IPS DF 4.7 (cell line): Measurements from ENCODE around the gene CDR2.
"Not testable (repeated sequence)": the region's sequence is repeated elsewhere in the genome, so short reads cannot be mapped to it uniquely, and the experiment has no call there.

Experiments used
- DNase-seq: peaks from one replicate; pipeline ENCODE4 v3.0.0-alpha.2; 2013; ENCODE audit warnings: low spot score; ENCODE audit errors: extremely low read depth

CDR2 gene

DNA sequence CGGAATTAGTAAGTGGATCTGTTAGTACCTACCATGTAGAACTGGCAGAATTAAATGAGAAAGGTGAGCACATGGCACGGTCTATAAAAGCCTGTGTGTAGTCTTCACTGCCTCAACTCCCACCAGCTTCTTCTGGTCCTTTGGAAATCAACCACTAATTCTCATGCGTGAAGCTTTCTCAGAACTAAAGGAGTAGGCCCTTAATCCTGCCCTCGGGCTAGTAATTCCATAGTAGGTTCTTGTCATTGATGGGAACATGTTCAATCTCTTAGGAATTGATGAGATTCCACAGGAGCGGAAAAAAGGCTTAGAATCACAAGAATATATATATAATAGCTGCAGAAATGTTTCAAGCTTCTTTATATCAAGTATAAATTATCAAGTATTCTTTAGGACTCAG, 21.7 kb downstream of the CDR2 start:
- no peak for DNase-seq

DNA sequence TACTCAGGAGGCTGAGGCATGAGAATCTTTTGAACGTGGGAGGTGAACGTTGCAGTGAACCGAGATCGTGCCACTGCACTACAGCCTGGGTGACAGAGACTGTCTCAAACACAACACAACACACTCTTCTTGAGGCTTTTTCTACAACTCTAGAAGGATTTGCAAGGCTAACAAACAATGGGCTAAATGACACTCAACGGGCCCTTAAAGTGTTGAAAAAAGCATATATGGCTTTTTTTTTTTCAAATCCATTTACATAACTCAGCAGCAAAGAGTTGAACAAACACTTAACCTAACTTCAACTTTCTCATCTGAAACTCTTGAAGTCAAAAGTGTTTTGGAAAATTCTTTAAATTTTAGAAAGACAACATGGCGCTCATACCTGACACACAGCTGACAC, 22.3 kb downstream of the CDR2 start:
- no peak for DNase-seq

DNA sequence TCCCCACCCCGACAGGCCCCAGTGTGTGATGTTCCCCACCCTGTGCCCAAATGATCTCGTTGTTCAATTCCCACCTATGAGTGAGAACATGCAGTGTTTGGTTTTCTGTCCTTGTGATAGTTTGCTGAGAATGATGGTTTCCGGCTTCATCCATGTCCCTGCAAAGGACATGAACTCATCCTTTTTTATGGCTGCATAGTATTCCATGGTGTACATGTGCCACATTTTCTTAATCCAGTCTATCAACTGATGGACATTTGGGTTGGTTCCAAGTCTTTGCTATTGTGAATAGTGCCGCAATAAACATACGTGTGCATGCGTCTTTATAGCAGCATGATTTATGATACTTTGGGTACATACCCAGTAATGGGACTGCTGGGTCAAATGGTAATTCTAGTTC, 23.4 kb downstream of the CDR2 start:
- DNase-seq, result not testable (repeated sequence)

DNA sequence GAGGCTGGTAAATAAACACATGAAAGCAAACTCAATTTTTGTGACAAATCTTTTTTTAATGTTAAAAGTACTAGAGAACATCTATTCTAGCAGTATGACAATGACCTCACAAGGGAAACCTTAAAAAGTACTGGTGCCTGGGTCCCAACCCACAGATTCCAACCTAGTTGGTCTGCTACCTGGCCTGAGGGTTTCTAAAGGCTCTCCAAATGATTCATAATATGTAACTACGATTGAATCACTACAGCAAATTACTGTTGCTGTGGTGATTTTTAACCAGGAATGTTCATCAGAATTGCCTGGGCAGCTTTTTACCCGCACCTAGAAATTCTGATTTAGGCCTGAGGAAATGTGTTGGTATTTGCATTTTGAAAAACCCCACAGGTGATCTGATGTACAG, 26.1 kb downstream of the CDR2 start:
- no peak for DNase-seq

DNA sequence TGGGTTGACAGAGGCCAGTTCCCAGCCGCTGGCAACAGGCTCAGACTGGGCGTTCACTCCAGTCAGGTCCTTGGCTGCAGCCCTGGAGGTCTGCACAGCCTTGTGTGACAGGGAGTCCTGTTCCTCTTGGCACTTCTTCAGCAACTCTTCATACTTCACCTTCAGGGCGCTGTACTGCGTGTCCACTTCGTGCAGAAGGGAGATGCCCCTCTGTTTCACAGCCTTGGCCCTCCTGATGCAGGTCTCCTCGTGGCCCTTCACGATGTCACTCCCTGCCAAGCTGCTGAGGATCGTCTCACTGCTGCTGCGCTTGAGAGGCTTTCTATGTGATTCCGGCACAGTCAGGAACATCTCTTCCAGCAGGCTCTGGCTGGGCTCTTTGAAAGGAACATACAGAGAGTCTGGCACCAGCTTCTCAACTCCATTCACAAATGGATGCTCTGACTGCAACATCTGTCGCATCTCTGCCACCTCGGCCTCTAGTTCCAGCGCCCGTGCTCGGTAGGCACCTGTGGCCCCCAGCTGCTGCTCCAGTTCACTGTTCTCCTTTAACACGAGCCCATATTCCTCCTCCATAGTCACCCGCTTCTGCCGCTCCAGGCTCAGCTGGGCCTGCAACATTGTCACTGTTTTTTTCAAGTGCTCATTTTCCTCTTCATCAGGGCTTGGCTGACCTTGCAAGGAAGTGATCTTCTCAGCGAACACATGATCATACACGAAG, 27.2 kb downstream of the CDR2 start:
- no peak for DNase-seq

DNA sequence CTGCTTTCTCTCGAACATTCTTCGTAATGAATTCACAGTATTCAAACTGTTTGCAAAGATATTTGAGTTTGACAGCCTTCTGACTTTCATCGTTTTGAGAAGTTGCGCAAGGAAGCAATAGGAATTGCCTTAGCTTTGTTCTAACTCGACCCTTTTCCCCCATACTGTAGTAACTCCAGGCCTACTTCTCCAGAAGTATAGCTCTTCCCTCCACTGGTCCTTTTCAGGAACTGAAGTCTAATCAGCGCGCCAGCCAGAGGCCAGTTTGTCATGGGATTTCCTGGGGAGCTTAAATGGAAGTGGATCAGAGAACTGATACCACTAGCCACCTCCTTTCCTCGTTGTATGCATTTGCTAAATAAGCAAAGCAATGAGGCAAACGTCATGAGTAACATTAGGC, 27.9 kb downstream of the CDR2 start:
- no peak for DNase-seq

DNA sequence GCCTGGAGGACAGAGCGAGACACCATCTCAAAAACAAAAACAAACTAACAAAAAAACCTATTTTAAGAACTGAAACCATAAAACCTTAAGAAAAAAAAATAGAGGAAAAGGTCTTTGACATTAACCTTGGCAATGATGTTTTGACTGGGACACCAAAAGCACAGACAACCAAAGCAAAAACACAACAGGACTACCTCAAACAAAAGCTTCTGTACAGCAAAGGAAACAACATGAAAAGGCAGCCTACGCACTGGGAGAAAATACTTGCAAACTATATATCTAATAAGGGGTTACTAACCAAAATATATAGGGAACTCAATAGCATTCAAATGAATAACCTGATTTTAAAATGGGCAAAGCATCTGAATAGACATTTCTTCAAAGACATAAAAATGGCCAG, 32.3 kb downstream of the CDR2 start:
- DNase-seq, result no peak

DNA sequence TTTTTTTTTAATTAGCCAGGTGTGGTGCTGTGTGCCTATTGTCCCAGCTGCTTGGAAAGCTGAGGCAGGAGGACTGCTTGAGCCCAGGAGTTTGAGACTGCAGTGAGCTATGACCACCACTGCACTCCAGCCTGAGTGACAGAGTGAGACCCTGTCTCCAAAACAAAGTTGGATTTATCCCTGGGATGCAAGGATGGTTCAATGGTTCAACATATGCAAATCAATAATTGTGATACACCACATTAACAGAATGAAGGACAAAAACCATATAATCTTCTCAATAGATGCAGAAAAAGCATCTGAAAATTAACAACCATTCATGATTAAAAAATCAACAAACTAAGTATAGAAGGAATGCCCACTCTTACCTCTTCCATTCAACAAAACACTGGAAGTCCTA, 33.5 kb downstream of the CDR2 start:
- no peak for DNase-seq

DNA sequence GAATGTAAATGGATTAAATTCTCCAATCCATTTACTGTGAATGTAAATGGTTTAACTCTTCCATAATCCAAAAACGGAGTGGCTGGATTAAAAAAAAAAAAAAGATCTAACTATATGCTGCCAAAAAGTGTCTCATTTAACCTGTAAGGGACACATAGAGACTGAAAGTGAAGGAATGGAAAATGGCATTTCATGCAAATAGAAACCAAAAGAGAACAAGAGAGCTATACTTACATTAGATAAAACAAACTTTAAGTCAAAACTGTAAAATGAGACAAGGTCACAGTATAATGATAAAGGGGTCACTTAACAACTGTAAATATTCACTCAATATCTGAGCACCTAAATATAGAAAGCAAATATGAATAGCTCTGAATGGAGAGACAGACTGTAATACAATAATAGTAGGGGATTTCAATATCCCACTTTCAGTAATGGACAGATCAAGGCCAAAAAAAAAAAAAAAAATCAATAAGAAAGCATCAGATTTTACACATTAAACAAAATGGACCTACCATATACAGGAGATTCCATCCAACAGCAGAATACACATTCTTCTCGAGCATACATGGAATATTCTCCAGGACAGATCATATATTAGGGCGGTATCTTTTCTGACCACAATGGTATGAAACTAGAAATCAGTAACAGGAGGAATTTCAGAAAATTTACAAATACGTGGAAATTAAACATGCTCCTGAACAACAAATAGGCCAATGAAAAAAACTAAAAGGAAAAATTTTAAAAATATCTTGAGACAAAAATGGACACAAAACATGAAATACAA, 36.4 kb downstream of the CDR2 start:
- DNase-seq, result no peak

DNA sequence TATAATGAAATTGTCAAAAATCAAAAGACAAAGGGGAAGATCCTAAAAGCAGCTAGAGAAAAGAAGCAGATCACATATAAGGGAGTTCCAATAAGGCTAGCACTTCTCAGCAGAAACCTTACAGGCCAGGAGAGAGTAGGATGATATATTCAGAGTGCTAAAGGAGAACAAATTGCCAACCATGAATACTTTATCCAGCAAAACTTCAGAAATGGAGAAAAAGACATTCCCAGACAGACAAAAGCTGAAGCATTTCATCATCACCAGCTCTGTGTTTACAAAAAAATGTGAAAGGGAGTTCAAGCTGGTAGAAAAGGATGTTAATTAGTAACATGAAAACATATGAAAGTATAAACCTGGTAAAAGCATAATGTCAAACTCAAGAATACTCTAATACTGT, 37.4 kb downstream of the CDR2 start:
- DNase-seq, result no peak

DNA sequence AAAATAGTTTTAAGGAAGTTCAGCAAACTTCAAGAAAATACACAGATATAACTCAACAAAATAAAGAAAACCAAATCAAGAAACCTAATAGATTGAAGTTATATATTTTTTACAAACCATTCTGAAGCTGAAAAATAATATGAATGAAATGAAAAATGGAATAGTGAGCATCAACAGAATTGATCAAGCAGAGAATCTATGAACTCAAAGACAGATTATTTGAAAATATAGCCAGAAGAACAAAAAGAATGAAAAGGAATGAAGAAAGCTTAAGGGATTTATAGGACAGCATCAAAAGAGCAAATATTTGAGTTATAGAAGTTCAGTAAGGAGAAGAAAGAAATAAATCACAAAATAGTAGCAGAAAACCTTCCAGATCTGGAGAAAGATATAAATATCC, 37.8 kb downstream of the CDR2 start:
- DNase-seq, result no peak

DNA sequence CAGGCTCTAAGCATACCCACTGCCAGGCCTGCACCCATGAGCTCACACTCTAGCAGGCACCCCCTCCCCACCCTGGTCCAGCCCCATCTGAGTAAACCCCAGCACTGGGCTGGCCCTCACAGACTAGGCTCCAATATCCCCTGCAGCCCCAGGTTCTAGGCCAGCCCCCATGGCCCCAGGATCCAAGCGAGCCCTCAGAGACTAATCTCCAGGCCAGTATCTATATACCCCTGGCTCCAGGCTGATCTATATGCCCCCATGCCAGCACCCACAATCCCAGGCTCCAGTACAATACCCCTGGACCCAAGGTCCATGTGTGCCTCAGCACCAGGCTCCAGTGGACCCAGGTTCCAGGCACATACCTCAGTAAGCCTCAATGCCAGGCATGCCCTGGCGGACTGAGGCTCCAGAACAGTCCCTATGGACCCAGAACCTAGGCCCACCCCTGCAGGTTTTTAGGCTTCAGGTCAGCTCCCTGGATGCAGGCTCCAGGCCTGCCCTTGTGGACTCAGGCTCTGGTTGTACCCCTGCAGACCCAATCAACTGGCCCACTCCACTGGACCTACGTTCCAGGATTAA, 38.7 kb downstream of the CDR2 start:
- no peak for DNase-seq

DNA sequence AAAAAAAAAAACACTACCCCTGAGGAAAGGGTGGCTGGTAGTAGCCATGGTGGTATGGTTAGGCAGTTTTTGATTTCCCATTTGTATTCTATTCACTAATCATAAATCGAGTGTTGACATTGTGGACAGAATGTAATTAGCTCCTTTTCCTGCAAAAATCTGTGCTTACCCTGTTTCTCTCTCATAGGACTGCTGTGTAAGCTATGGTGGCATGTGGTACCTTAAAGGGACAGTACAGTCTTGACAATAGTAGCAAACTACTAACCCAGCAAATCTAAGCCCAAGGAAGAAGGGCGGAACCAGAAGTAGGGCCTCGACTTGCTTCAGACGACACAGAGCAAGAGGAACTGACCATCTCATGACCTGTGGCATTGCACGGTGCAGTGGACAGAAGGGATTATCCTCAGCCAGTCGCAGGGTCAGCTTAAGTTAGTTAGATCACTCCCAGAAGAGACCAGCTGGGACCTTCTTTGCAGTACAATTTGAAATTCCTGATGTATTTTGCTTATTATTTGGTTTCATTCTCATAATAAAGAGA, 40.9 kb downstream of the CDR2 start:
- no peak for DNase-seq

DNA sequence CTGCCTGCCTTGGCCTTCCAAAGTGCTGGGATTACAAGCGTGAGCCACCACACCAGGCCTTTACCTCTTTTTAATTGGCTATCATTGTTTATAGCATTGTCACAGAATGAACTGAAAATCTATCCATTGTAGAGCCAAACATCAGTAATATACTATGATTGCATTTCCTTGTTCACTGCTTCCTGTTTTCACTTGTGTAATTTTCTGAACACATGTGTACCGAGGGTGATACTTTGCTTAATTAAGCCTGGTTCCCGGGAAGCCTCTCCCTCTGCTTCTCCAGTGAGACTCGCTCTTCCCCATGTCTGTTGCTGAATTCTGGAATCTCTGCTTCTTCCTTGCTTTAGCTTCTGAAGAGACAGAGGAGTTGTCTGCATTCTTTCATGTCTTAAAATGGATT, 44.1 kb downstream of the CDR2 start:
- DNase-seq, result no peak

DNA sequence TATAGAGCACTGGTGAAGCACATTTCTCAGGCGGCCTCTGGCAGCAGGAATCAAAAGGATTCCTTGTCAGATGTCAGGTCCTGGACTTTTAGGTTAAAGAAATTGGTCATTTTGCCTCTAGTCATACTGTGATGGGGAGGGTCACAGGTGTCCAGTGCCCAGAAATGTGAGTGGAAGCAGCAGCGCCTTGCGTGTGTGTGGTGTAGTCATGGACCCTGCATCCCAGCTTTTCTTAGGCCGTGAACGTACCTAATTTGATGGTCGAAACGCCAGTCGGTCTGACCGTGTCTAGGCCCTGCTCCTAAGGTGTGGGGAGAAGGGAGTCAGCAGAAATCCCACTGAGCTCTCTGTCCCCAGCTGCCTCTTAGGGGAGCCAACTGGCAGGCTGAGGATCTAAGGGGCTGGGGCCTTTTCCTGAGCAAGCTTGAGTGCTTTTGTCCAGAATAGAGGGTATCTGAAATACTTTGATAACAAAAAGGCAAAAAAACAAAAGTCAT, 45.2 kb downstream of the CDR2 start:
- DNase-seq, result no peak

DNA sequence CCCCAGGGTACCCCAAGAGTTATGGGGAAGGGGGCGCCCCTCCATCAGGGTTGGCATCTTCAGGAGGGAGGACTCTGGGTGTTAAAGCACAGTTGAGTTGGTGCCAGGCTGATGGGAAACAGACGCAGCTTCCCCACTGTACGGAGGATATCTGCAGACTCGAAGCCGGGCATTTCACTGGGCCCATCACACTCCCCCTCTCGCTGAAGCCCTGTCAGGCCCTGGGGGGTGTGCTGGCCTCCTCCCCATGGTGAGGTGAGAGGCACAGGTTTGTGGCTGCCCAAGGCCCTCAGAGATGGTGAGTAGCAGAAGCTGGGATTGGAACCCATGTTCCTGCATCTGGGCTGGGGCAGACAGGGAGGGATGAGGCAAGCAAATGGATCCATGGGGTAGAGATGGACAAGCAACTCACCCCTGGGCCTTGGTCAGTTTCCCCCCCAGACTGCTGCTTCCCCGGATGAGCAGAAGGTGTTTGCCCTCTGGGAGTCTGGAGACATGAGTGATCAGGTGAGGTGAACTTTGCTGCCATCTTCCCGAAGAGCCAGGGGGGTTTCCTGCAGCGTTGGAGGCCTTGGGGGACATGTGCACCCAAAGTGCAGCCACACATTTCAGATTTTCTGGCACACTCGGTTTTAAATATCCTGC, 46.2 kb downstream of the CDR2 start:
- DNase-seq, result no peak

DNA sequence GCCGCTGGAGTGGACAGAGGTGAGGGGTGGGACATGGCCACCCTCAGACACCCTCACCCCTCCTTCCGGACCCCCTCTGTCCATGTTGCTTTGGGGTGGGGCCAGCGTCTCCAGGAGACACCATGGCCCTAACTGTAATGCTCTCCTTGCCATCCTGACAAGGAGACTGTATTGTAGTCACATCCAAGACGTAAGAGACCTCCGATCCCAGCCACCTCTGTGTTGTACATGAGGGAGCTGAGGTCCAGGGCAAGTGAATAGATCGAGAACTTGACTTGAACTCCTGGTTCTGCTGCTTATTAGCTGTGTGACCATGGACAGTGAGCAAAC, 47.0 kb downstream of the CDR2 start:
- no peak for DNase-seq

DNA sequence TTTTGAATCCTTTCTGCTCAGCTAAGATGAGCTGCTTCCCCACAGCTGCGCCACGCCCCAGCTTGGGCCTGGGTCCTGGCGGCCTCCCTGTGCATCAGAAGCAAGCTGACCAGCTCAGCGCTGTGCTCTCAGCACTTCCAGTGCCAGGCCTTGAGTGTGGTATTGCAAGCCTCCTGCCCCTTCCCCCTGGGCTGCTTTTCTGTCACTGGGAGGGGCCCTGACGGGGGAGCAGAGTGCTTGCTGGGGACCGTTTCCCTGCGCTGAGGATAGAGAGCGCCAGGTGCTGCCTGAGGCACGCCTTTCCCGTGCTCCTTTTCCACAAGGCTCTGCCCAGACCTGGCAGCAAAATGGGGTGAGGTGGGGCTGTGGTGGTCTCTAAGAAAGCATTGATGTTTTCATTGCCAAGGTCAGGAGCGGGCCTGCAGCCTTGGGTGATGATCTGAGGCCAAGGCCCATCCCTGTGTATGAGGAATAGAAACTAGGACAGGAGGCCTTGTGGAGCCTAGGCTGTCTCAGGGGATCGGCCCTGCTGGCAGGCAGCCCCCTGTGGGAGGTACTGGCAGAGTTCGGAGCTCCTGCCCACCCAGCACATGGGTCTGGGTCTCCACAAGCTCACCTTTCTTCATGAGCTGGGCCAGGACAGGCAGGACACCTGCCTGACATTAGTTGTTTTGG, 47.5 kb downstream of the CDR2 start:
- DNase-seq, result no peak

DNA sequence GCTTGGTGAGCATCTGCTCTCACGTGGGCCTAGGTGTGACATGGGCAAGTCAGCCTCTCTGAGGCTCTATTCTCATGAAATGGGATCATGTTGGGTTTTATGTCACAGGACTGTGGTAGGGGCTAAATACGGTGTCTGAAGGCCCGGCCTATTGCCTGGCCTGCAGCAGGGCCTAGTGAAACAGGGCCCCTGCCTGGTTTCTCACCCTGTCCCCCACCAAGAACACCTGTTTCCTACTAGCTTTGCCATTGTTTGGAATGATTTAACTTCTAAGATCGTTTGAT, 48.1 kb downstream of the CDR2 start:
- DNase-seq, result no peak

DNA sequence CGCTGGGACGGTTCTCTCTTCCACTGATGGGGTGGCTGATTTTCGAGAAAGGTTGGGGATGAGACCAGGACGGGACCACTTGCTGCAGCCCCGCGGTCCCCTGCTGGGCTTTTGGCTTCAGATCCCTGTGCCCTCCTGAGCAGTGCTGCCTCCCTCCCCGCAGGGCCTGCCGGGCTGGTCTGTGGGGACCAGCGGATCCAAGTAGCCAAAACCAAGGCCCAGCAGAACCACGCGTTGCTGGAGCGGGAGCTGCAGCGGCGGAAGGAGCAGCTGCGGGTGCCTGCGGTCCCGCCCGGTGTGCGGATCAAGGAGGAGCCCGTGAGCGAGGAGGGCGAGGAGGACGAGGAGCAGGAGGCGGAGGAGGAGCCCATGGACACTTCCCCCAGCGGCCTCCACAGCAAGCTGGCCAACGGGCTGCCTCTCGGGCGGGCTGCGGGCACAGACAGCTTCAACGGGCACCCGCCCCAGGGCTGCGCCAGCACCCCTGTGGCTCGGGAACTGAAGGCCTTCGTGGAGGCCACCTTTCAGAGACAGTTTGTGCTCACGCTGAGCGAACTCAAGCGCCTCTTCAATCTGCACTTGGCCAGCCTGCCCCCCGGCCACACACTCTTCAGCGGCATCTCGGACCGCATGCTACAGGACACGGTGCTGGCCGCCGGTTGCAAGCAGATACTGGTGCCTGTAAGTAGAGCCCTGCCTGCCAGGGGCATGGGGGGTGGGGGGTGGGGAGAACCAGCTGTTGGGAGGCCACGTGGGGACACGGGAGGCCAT, 48.6 kb downstream of the CDR2 start:
- no peak for DNase-seq
